Lower leg skin (tissue), 3 donors: ENCODE data around the gene NCAM1.

Experiments used
- CTCF ChIP-seq, 3 donors: fragments of 450-650 bp; IDR thresholded peaks; one replicate each; pipeline ENCODE4 v1.5.1; 2016; ENCODE audit warnings: antibody characterized with exemption in 3 of 3, mild to moderate bottlenecking in 3 of 3, moderate library complexity in 2 of 3
- POLR2A ChIP-seq, 2 donors: fragments of 450-650 bp; IDR thresholded peaks; one replicate each; pipeline ENCODE4 v1.6.1; 2016 to 2017; ENCODE audit warnings: antibody characterized with exemption in 2 of 2, mild to moderate bottlenecking in 1 of 2, moderate library complexity in 1 of 2

GRCh38 chr11:113114705-113115027 is 153.4 kb downstream of the NCAM1 start:
- TF ChIP-seq CTCF (IDR thresholded peaks at IDR 0.05) = no peak
- no peak for TF ChIP-seq POLR2A (IDR thresholded peaks at IDR 0.05)
